ENCODE data around the gene SLC17A9.

Gene SLC17A9

DNA sequence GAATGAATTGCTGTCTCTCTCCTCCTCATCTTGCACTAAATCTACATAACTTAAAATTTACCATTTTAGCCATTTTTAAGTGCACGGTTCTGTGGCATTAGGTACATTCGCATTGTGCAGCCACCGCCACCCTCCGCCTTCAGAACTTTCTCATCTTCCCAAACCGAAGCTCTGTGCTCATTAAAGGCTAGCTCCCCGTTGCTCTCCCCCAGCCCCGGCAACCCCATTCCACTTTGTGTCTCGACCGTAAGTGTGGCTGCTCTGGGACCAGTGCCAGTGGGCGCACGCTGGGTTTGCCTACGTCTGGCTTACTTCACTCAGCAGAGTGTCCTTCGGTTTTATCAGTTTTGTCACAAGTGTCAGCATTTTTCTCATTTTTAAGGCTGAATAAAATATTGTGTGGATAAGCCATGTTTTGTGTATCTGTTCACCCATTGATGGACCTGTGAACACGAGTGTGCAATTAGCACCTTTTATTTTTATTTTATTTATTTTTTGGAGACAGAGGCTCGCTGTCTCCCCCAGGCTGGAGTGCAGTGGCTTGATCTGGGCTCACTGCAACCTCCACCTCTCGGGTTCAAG, 16.8 kb downstream of the SLC17A9 start:
- DNase-seq, result no peak

DNA sequence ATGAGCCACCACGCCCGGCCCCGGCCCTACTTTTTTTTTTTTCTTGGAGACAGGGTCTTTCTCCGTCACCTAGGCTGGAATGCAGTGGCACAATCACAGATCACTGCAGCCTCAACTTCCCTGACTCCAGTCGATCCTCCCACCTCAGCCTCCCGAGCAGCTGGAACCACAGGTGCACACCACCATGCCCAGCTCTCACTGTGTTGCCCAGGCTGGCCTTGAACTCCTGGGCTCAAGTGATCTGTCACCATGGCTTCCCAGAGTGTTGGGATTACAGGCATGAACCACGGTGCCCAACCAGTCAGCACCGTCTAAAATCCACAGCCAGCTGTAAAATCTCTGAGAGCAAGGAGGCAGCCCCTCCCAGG, 17.4 kb downstream of the SLC17A9 start:
- DNase-seq, result no peak

DNA sequence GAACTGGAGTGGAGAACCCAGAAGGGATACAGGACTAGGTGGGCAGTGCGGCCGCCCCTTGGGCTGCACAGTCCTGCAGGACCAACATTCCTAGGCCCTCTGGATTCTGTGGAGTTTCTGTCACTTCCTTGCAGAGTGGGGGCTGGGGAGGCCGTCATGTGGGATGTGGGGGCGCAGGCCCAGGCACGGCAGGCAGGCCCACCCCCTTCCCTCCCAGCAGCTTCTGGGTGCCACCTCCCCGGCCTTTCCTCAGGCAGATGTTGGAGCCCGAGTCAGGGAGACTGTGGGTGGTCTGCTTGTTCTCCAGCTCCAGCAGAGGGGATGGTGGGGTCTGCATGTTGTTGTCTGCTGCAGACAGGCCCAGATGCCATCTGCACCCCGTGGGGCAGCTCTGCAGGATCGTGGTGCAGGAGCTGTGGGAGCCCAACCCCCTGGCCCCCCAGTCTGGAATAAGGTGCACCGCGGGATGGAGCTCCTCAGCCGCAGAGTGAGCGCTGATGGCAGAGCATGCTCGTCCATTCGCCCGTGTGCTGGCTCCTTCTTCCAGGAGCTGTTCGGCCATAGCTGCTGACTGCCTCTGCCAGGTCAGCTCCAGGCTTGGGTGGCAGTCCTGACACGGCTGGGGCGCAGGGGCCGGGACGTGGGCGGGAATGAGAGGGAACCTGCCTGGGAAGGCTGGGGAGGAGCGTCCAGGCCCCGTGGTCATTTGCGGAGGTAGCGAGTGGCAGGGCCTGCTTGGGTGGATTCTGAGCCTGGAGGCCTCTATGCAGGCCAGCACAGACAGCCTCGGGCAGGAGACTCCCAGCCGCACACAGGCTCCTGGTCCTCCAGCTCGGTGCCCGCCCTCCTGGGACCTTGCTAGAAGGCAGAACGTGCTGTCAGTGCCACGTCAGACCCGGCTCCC, 18.1 kb downstream of the SLC17A9 start:
- no peak for DNase-seq

DNA sequence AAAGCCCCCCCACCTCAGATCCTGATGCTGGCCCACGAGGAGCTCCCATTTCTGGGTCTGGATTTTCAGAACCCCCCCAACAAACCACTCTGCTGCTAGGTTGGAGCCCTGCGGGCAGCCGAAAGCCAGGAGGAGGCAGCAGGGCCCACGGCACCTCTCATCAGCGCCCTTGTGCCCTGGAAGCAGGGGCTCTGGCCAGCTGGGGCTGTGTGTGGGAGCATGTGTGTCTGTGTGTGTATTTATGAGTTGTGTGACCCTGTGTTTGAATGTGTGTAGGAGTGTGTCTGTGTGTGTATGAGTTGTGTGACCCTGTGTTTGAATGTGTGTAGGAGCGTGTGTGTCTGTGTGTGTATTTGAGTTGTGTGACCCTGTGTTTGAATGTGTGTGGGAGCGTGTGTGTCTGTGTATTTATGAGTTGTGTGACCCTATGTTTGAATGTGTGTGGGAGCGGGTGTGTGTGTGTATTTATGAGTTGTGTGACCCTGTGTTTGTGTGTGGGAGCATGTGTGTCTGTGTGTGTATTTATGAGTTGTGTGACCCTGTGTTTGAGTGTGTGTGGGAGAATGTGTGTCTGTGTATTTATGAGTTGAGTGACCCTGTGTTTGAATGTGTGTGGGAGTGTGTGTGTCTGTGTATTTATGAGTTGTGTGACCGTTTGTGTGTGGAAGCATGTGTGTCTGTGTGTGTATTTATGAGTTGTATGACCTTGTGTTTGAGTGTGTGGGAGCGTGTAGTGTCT, 18.9 kb downstream of the SLC17A9 start:
- DNase-seq, result no peak

DNA sequence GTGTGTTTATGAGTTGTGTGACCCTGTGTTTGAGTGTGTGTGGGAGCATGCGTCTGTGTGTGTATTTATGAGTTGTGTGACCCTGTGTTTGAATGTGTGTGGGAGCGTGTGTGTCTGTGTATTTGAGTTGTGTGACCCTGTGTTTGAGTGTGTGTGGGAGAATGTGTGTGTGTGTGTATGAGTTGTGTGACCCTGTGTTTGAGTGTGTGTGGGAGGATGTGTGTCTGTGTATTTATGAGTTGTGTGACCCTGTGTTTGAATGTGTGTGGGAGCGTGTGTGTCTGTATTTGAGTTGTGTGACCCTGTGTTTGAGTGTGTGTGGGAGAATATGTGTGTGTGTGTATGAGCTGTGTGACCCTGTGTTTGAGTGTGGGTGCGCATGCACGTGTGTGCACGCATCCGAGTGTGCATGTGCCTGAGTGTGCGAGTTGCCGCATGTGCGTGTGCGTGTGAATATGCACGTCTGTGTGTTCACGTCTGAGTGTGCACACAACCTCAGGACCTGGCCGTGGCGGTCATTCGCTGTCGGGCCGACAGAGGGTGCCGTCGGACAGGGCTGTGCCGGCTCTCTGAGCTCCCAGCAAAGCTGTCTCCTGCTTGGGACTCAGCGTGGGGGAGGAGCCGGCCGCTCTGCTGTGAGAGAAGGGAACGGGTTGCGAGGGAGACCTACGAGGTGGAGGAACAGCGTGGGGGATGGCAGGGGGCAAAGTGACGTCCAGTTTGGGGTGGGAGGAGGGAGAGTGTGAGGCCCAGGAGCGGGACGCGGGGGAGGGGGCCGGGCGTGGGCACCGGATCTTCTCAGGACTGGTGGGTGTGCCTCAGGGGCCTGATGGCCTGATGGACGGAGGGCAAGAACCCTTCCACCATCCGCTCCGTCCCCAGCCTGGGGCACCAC, 19.7 kb downstream of the SLC17A9 start:
- DNase-seq, result peak; percentile 86

DNA sequence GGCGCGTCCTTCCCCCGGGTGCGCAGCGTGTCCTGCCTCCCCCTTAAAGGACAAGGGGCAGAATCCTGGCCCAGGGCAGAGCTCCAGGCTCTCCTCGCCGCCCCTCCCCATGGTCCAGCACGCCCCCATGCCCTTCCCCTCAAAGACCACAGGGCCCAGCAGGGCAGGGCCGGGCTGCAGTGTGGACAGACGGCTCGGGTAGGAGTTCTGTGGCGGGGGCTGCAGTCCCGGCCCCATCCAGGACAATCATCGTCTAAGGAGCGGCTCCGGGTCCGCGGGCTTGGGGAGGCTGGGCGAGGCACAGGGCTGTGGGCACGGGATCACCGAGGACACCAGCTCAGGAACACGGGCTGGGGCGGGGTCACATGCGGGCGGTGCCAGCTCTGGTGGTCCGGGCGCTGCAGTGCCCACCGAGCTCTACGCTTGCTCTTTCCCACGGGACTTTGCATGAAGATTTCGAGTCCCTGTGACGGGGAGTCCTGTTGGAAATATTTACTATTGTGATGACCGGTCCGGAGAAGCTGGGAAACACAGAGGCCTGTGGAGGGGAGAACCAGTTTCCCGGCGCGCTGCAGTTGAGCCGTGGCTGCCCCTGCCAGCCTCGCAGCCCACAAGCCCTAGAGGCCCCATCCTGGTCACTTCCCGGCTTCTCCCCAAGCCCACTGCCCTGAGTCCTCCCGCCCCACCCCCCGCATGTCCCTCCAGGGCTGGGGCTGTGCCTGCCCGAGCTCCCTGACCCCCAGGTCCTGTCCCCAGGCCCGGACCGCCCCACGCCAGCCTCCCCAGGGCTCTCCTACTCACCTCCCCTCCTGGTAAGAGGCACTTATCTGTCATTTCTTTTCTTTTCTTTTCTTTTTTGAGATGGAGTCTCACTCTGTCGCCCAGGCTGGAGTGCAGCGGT, 20.6 kb downstream of the SLC17A9 start:
- no peak for DNase-seq

DNA sequence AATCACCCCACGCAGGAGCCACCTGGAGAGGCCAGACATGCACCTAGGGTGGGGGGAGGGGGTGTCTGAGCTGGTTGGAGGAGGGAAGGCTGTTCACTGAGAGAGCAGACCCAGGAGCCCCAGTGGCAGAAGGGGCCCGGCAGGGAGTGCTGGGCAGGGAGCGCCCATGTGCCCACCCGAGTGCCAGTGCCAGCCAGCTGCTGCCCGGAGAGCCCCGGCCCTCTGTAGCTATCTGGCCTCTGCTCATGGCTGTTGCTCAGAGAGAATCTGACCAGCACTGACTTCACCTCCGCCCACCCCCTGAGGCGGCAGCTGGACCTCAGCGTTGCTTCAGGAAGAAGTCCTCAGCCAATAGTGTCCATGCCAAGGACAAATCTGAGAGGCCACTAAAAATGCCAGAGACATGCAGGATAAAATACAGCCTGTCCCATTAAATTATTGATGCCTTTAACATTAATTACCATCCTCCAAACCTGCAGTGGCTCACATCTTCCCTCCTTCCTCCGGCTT, 22.8 kb downstream of the SLC17A9 start:
- no peak for DNase-seq

DNA sequence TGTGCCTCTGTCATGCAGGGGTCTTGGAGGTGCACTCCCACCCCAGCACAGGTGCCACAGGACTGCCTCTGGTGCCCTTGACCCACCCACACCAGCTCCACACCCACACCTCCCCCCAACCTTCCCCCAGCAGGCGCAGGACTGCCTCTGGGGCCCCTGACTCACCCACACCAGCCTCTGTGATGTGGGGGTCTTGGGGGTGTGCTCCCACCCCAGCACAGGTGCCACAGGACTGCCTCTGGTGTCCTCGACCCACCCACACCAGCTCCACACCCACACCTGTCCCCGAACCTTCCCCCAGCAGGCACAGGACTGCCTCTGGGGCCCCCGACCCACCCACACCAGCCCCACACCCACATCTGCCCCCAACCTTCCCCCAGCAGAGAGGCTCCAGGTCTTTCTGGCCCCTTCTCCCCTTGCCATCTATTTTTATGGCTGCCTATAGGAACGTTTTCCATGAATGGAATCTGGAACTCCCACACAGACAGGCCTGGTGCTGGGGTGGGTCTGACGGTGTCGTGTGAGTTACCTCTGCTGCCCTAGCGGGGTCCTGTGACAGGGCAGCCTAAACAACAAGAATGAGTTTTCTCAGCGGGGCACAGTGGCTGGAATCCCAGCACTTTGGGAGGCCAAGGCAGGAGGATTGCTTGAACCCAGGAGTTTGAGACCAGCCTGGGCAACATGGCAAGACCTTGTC, 23.5 kb downstream of the SLC17A9 start:
- no peak for DNase-seq

DNA sequence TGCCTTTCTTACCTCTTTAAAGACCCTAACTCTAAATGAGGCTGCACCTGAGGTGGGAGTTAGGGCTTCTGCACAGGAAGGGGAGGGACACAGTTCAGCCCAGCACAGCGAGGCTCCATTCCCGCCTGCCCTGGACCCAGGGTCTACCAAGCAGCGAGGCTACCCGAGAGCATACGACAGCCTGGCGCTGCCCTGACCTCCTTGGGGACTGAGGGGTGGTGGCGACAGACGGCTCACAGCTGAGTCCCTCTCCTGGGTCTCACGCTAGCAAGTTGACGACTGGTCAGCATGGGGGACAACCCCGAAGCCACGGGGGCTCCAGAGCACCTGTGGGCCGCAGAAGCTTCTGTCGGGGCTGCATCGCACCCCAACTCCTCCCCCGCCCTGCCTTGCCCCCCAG, 24.4 kb downstream of the SLC17A9 start:
- DNase-seq, result no peak

DNA sequence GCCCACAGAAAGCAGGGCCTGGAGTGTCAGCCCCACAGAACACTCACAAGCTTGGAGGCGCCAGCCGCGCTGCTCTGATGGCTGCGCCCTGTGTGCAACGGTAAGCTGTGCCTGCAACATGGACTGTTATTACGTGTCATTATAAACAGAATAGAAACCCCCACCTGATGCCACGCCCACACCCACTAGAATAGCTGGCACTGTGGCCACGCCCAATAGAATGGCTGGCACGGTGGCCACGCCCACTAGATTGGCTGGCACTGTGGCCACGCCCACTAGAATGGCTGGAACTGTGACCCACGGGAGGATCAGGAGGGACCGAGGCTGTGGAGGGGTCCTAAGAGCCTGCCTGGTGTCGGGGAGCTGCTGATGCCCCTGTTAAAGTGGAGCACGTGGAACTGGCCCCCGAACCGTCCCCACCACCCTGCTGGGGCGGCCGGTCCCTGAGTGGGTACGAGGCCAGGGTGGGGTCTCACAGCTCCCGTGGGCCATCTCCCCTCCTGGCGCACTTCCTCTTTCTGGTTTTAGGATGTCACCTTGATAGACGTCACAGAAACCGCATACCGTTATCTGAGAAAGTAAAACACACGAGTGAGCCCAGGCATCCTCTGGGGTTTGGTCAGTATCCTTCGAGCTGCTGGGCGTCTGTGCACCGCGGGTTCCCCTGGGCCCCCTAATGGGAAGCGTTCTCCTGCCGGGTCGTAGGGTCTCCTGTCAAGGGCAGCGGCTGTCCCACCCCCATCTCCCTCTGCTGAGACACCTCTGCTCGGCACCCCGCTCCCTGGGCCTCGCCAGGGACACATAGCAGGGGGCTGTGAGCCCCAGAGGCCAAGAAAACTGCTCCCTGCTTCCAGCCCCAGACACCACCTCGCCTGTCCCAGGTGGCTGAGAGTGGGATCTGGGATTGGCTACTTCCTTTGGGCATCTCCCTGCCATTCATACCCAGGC, 25.4 kb downstream of the SLC17A9 start:
- peak; percentile 89 for DNase-seq

DNA sequence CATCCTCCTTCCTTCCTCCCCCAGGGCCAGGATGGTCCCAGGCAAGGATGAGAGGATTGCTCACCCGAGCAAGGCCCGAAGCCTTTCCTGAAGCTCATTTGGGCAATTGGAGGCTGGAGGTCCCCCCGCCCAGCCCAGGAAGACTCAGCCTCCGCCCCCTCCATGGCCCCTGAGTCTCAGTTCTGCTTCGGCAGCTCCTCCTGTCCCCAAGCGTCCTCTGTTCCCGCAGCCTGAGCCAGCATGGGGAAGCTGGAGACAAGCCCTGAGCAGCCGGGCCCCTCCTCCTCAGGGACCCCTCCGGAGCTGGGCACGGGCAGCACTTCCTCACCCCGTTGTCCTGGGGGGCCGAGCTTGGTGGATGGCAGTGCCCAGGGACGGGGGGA, 26.0 kb downstream of the SLC17A9 start:
- DNase-seq, result no peak

DNA sequence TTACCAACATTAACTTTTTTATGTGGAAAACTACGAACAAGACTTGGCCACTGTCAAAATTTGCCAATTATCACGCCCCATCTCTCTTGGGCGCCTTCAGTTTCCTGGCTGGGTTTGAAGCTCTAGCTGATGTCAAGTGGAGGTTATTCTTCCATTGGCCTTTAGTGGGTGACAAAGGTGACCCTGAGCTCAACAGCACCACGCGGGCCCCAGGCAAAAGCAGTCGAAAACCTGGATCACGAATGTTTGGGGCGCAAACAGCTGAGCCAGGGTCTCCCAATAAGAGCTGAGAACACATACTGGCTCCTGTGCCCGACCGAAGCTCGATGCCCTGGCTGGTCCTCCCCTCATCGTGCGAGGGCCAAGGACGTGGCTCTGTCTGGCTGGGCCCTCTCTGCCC, 26.8 kb downstream of the SLC17A9 start:
- no peak for DNase-seq

DNA sequence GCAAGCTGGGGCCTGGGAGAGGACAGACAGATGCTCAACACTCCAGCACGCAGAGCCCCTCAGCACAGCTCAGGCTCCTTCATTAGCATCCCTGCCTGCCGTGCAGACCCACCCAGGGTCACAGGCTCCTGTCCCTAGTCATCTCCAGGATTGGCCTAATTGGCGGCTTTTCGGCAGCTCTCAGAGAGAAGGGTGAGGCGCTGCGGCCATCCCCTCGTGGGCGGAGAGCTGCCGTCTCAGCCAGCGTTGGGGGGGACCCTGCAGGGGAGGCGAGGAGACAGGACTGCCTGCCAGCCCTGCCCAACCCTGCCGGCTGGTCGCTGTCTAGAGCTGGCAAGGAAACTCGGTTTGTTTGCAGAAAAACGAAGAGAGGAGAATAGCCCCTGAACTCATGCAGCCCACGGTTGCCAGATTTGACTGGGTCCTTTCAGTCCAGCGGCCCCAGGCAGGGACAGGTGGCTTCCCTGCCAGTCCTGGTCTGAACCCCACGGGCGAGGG, 27.4 kb downstream of the SLC17A9 start:
- DNase-seq, result no peak

DNA sequence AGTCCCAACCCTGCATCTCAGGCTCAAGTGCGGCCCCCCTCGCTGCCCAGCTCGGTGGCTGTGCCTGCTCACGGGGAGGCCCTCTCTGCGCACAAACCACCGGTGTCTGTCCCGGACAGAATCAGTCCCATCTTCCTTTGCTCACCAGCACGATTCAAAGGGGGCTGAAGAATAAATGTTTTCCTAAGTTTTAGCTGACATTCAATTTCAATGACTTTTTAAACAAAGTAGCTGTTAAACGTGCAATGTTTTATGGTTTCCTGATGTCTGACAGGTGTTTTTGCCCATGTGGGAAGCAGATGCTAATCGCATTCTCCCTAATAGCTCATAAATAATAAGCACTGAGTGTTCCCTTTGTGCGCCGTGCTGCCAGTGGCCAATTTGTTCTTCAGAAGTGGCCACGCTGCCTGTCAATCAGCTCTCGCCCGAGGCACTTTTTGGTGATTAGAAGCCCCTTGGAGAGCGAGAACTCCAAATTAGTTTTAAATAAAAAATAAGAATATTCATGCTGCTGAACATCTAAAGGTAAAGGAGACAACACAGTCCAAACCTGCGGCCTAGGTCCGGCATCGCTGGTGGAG, 28.0 kb downstream of the SLC17A9 start:
- no peak for DNase-seq

DNA sequence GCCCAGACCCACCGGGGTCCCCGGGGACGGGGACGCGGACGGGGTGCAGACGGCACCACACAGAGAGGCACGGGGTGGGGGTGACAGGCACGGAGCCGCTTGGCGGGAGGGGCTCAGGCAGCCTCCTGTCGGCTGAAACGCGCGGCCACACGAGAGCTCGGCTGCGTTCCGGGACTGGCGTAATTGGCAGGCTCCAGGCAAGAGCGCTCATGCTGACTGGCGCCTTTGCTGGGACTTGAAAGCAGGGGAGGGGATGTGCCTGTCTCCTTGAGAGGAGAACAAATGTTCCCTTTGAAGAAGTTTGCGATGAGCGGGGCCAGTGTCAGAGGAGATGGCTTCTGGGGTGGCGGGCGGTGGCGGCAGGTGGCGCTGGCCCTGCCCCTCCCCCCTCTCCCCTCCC, 28.5 kb downstream of the SLC17A9 start:
- peak; percentile 48 for DNase-seq

DNA sequence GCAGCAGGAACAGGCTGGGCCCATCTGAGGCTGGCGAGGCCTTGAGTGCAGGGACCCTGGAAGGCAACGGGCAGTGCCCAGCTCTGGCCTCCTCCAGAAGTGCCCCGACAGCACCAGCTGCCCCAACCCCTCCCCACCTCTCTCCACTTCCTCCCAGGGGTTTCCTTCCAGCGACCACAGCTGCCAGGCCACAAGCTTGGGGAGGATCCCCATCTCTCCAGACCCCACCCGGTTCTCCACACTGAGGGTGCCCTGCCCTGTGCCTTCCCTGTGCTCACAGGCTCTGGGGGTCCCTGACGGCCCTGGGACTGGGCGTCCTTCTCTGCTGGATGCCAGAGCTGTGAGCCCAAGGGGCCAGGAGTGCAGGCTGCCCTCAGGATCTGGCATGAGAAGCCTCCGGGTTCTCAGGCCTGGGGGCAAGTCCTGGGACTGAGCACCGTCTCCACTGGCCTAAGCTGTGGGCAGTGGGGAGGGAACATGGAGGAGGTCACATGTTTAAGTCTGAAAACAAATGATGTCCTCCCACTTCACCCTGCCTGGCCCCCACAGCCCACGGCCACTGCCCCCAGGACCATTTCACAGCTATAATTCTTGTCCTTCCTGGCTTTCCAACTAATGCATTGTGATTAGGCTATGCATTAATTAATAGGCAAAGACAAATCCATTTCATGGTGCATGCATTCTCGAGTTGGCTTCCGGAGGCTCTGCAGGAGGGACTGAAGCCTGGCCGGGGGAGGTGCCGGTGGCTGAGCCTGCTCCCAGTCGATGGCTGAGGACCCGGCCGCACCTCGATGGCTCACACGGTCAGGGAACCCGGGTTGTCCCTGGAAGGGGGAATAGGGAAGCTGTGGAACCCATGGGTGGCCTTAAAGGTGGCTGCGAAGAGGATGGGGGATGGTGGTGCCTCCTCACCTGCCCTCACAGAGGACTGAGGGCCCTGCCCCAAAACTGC, 29.9 kb downstream of the SLC17A9 start:
- no peak for DNase-seq

DNA sequence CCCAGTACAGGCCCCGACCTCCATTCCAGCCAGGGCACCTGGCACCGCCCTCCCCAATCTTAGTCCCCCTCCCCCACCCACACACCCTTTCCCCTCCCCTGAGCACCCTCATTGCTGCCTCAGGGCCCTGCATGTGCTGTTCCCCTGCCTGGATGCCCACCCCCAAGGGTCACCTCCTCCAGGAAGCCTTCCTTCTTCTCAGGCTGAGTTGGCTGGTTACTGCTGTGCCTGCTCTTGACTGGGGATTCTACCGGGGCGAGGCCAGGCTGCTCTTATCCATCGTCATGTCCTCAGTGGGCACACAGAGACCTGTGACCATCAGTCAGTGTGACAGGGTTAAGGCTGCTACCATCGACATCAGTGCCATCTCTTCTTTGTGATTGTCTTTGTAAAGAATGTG, 30.7 kb downstream of the SLC17A9 start:
- no peak for DNase-seq

All from CD4-positive, alpha-beta T cell treated with Interleukin-21 for 1 hour (primary cell).